Measurements from ENCODE around the gene GCNA. TPM values are rescaled to one million over a fixed set of nuclear protein-coding genes. Genes with fewer than 3 reads are reported as not detected.

Gene GCNA
- total RNA-seq, 1 experiment from 2014 or later, result 1.0 TPM

DNA sequence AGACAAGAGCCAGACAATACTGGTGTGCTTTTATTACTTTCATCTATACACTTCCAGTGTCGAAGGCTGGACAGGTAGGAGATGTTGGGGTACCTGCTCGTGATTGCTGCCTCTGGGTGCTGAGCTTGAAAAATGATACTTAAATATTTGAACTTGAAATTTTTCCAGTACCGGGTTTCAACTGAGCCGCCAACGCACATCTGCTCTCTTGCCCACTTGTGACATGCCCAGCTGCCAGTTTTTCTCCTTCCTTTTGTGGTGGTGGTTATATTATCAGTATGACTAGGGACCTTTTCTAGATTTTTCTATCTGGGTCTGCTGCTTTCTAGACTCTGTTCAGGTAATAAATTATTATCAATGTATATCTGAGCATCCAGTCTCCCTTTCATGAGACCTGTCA lies 42.0 kb upstream of the GCNA start (continued):
- TF ChIP-seq, protein P1, sequence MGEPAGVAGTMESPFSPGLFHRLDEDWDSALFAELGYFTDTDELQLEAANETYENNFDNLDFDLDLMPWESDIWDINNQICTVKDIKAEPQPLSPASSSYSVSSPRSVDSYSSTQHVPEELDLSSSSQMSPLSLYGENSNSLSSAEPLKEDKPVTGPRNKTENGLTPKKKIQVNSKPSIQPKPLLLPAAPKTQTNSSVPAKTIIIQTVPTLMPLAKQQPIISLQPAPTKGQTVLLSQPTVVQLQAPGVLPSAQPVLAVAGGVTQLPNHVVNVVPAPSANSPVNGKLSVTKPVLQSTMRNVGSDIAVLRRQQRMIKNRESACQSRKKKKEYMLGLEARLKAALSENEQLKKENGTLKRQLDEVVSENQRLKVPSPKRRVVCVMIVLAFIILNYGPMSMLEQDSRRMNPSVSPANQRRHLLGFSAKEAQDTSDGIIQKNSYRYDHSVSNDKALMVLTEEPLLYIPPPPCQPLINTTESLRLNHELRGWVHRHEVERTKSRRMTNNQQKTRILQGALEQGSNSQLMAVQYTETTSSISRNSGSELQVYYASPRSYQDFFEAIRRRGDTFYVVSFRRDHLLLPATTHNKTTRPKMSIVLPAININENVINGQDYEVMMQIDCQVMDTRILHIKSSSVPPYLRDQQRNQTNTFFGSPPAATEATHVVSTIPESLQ (CRISPR knock-in tag; IDR thresholded peaks at IDR 0.05), result no peak
- TF ChIP-seq SMAD3 (CRISPR knock-in tag; IDR thresholded peaks at IDR 0.05; ENCODE audit: borderline replicate concordance) (no peak), E2F5 (CRISPR knock-in tag; IDR thresholded peaks at IDR 0.05) (no peak), CTCF (IDR thresholded peaks at IDR 0.05) (no peak), ELF4 (CRISPR knock-in tag; IDR thresholded peaks at IDR 0.05; ENCODE audit: low read depth) (no peak), FOXK1 (CRISPR knock-in tag; IDR thresholded peaks at IDR 0.05) (no peak), ZNF416 (CRISPR knock-in tag; IDR thresholded peaks at IDR 0.05) (no peak), TCF7 (CRISPR knock-in tag; IDR thresholded peaks at IDR 0.05; ENCODE audit: low read depth) (no peak), ATF1 (CRISPR knock-in tag; IDR thresholded peaks at IDR 0.05) (no peak), IRF2 (CRISPR knock-in tag; IDR thresholded peaks at IDR 0.05; ENCODE audit: borderline replicate concordance, low read depth) (no peak)
- TF ChIP-seq, protein P2, sequence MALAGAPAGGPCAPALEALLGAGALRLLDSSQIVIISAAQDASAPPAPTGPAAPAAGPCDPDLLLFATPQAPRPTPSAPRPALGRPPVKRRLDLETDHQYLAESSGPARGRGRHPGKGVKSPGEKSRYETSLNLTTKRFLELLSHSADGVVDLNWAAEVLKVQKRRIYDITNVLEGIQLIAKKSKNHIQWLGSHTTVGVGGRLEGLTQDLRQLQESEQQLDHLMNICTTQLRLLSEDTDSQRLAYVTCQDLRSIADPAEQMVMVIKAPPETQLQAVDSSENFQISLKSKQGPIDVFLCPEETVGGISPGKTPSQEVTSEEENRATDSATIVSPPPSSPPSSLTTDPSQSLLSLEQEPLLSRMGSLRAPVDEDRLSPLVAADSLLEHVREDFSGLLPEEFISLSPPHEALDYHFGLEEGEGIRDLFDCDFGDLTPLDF (CRISPR knock-in tag; IDR thresholded peaks at IDR 0.05), result no peak

GRCh38 chrX:71537743-71538142 lies 40.5 kb upstream of the GCNA start:
- H3K36me3 Mint-ChIP-seq, result peaks cover 19% of the 10 kb centered on the region
- peaks cover 38% of the 10 kb centered on the region for H3K4me1 Mint-ChIP-seq

GRCh38 chrX:71540801-71541200 lies 37.4 kb upstream of the GCNA start:
- ATAC-seq (no peak), DNase-seq (ENCODE audit: low spot score) (no peak)
- 0 out of 2 replicates have a peak overlapping the region, but pooled peaks have one; percentile 2 for H3K4me3 Mint-ChIP-seq
- no peak overlapping the region for H3K27ac Mint-ChIP-seq
- TF ChIP-seq ZNF263 (CRISPR knock-in tag; IDR thresholded peaks at IDR 0.05; ENCODE audit: low read depth), result no peak
- no peak for TF ChIP-seq CREM (CRISPR knock-in tag; IDR thresholded peaks at IDR 0.05)
- no peak for TF ChIP-seq GRHL2 (CRISPR knock-in tag; IDR thresholded peaks at IDR 0.05; ENCODE audit: insufficient replicate concordance, severe bottlenecking)
- TF ChIP-seq ELF4 (CRISPR knock-in tag; IDR thresholded peaks at IDR 0.05; ENCODE audit: low read depth), result no peak
- TF ChIP-seq, protein P1 (CRISPR knock-in tag; IDR thresholded peaks at IDR 0.05), result no peak
- TF ChIP-seq RORB (CRISPR knock-in tag; IDR thresholded peaks at IDR 0.05), result no peak
- no peak for TF ChIP-seq NR3C1 (CRISPR knock-in tag; conservative IDR thresholded peaks at IDR 0.05; ENCODE audit: low read depth)
- H3K9me3 Mint-ChIP-seq, result no peaks in the 10 kb centered on the region
- H3K4me1 Mint-ChIP-seq, result peaks cover 45% of the 10 kb centered on the region
- ChIA-PET CTCF (no interaction called here), POLR2A (no interaction called here)
- peaks cover 23% of the 10 kb centered on the region for H3K36me3 Mint-ChIP-seq
- H3K27me3 Mint-ChIP-seq (ENCODE audit: low read depth), result no peaks in the 10 kb centered on the region

More at GRCh38 chrX:71537743-71538142, 40.5 kb upstream of the GCNA start:
- TF ChIP-seq, protein P3, sequence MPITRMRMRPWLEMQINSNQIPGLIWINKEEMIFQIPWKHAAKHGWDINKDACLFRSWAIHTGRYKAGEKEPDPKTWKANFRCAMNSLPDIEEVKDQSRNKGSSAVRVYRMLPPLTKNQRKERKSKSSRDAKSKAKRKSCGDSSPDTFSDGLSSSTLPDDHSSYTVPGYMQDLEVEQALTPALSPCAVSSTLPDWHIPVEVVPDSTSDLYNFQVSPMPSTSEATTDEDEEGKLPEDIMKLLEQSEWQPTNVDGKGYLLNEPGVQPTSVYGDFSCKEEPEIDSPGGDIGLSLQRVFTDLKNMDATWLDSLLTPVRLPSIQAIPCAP (CRISPR knock-in tag; IDR thresholded peaks at IDR 0.05), result no peak
- Mint-ChIP-seq H3K27ac (no peak overlapping the region), H3K9me3 (no peaks in the 10 kb centered on the region), H3K4me3 (no peak overlapping the region), H3K27me3 (ENCODE audit: low read depth) (no peaks in the 10 kb centered on the region)
- ChIA-PET CTCF (no interaction called here), POLR2A (no interaction called here)
- DNase-seq (ENCODE audit: low spot score) (no peak), ATAC-seq (no peak)

All from WTC11 (cell line).